CD14-positive monocyte (primary cell): ENCODE measurements around the gene DHODH. TPM values are rescaled to one million over a fixed set of nuclear protein-coding genes. Genes with fewer than 3 reads are reported as not detected.

ENCODE experiments used
- DNase-seq, 3 donors: peaks; one replicate each; pipeline ENCODE4 v3.0.0-alpha.2; 2011 to 2022
- H2AFZ ChIP-seq: 2 replicates; pipeline ENCODE4 v1.6.0; 2012; ENCODE audit warnings: mild to moderate bottlenecking, low read depth, low read length, inconsistent platforms; ENCODE audit not compliant: insufficient read depth, poor library complexity, severe bottlenecking
- H3K27ac ChIP-seq, 2 donors: 1 replicate in 1 of 2; 2 replicates in 1 of 2; pipeline ENCODE4 v1.5.1; 2012 to 2013; ENCODE audit warnings: low read length in 2 of 2, control low read depth in 1 of 2, inconsistent platforms in 1 of 2, low read depth in 1 of 2, mild to moderate bottlenecking in 1 of 2
- H3K27me3 ChIP-seq, 2 donors: one replicate each; pipeline versions ENCODE4 v1.6.0 to v1.6.1; 2011 to 2013; ENCODE audit warnings: low read length in 2 of 2; ENCODE audit not compliant: control insufficient read depth in 2 of 2, insufficient read depth in 2 of 2
- H3K36me3 ChIP-seq, 2 donors: replicated peaks in 1 of 2; 1 replicate in 1 of 2; 2 replicates in 1 of 2; pipeline versions ENCODE4 v1.5.1 to v1.6.1; 2012 to 2013; ENCODE audit warnings: low read length in 2 of 2, control low read depth in 1 of 2, inconsistent platforms in 1 of 2, mild to moderate bottlenecking in 1 of 2; ENCODE audit not compliant: insufficient read depth in 2 of 2, control insufficient read depth in 1 of 2
- H3K4me1 ChIP-seq, 2 donors: 1 replicate in 1 of 2; 2 replicates in 1 of 2; pipeline versions ENCODE4 v1.5.1 to v1.6.1; 2012 to 2013; ENCODE audit warnings: low read length in 2 of 2, control low read depth in 1 of 2, inconsistent platforms in 1 of 2, mild to moderate bottlenecking in 1 of 2, moderate library complexity in 1 of 2; ENCODE audit not compliant: insufficient read depth in 2 of 2, control insufficient read depth in 1 of 2
- H3K4me2 ChIP-seq: replicated peaks from 2 replicates; pipeline ENCODE3; 2012; ENCODE audit warnings: low read length, moderate library complexity, mild to moderate bottlenecking; ENCODE audit not compliant: poor library complexity, severe bottlenecking; ENCODE audit errors: extremely low read depth
- H3K4me3 ChIP-seq, 3 experiments: fragments of 200-600 bp in 1 of 3; sonication (generic) in 1 of 3; replicated peaks in 1 of 3; 1 replicate in 2 of 3; 2 replicates in 1 of 3; pipeline ENCODE4 v1.5.1; 2011 to 2013; ENCODE audit warnings: low read length in 3 of 3, mild to moderate bottlenecking in 3 of 3, control low read depth in 2 of 3, low read depth in 2 of 3, inconsistent platforms in 1 of 3, moderate library complexity in 1 of 3
- H3K79me2 ChIP-seq: 2 replicates; pipeline ENCODE4 v1.6.0; 2012; ENCODE audit warnings: mild to moderate bottlenecking, control low read depth, inconsistent platforms, low read length, moderate library complexity; ENCODE audit not compliant: insufficient read depth
- H3K9ac ChIP-seq: 2 replicates; pipeline ENCODE4 v1.6.0; 2017; ENCODE audit warnings: low read length, mild to moderate bottlenecking; ENCODE audit not compliant: insufficient read depth, poor library complexity, severe bottlenecking
- H3K9me3 ChIP-seq, 2 donors: replicated peaks in 1 of 2; 1 replicate in 1 of 2; 2 replicates in 1 of 2; pipeline versions ENCODE4 v1.5.1 to v1.6.1; 2012 to 2013; ENCODE audit warnings: low read length in 2 of 2, control low read depth in 1 of 2; ENCODE audit not compliant: control insufficient read depth in 1 of 2, insufficient read depth in 1 of 2
- H4K20me1 ChIP-seq: 2 replicates; pipeline ENCODE4 v1.6.0; 2012; ENCODE audit warnings: mild to moderate bottlenecking, low read length, control low read depth, moderate library complexity; ENCODE audit not compliant: insufficient read depth
- H3K27ac Mint-ChIP-seq, 7 donors: one replicate each; pipeline ENCODE4 v1.8.0; 2020; ENCODE audit warnings: mild to moderate bottlenecking in 7 of 7, mixed read lengths in 7 of 7, moderate library complexity in 6 of 7, inconsistent platforms in 2 of 7
- H3K27me3 Mint-ChIP-seq, 3 donors: one replicate each; pipeline ENCODE4 v1.8.0; 2021 to 2022; ENCODE audit warnings: low read depth in 3 of 3, mild to moderate bottlenecking in 3 of 3, mixed read lengths in 3 of 3, moderate library complexity in 3 of 3, inconsistent platforms in 1 of 3
- H3K36me3 Mint-ChIP-seq, 2 donors: one replicate each; pipeline ENCODE4 v1.8.0; 2020; ENCODE audit warnings: mixed read lengths in 2 of 2, inconsistent platforms in 1 of 2, mild to moderate bottlenecking in 1 of 2
- H3K4me1 Mint-ChIP-seq: one replicate; pipeline ENCODE4 v1.8.0; 2020; ENCODE audit warnings: mild to moderate bottlenecking, mixed read lengths
- H3K4me3 Mint-ChIP-seq, 2 donors: one replicate each; pipeline ENCODE4 v1.8.0; 2020; ENCODE audit warnings: mild to moderate bottlenecking in 2 of 2, mixed read lengths in 2 of 2, moderate library complexity in 1 of 2
- H3K9me3 Mint-ChIP-seq, 7 donors: one replicate each; pipeline ENCODE4 v1.8.0; 2020 to 2022; ENCODE audit warnings: mixed read lengths in 7 of 7, mild to moderate bottlenecking in 6 of 7, moderate library complexity in 6 of 7, inconsistent platforms in 2 of 7
- WGBS: methylation state at CpG from one replicate; pipeline ENCODE4 v1.1.5; 2013; ENCODE audit warnings: missing lambda C conversion rate; ENCODE audit not compliant: insufficient coverage; 5-methylcytosine and 5-hydroxymethylcytosine counted together
- intact Hi-C, 2 donors: fragments of 100-400 bp; cut with micrococcal nuclease; formaldehyde crosslinking; loops; one replicate each; pipeline versions ENCODE4 v1.15.0 to v1.15.1; 2023
- polyA plus RNA-seq, 3 donors: library from polyadenylated mRNA; depleted of rRNA in 1 of 3; unstranded in 2 of 3; stranded (reverse) in 1 of 3; fragments of 300-500 nt in 2 of 3; fragments of >200 nt in 1 of 3; fragmentation: Illumina TruSeq in 2 of 3; gene quantifications; 1 replicate in 2 of 3; 2 replicates in 1 of 3; pipeline ENCODE4 v1.2.3, GENCODE V29; 2012 to 2021
- TF ChIP-seq, protein P1 (sequence below): fragments of 200-600 bp; IDR thresholded peaks from one replicate; pipeline ENCODE4 v1.8.0; 2022; ENCODE audit warnings: antibody characterized with exemption, mild to moderate bottlenecking

The DHODH gene
- polyA plus RNA-seq, 3 donors, result 2.2 to 3.8 (median 2.4) TPM

DNA sequence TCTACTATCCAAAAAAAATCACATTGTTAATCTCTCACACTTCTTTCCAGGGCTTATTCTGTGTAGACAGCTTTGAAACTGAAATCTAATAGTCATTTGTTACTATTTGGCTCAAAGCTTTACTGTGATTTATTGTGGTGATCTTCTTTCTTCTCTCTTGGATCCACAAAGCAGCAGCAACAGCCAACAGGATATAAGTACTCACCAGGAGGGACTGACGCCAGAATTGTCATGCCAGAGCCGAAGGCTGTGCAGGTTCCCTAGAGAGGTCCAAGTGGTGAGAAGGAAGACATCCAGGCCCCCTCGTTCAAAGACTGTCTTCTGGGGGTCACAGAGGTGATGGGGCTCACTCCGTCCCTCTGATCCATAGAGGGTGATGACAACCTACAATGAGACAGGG, 41.6 kb upstream of the DHODH start:
- TF ChIP-seq, protein P1, sequence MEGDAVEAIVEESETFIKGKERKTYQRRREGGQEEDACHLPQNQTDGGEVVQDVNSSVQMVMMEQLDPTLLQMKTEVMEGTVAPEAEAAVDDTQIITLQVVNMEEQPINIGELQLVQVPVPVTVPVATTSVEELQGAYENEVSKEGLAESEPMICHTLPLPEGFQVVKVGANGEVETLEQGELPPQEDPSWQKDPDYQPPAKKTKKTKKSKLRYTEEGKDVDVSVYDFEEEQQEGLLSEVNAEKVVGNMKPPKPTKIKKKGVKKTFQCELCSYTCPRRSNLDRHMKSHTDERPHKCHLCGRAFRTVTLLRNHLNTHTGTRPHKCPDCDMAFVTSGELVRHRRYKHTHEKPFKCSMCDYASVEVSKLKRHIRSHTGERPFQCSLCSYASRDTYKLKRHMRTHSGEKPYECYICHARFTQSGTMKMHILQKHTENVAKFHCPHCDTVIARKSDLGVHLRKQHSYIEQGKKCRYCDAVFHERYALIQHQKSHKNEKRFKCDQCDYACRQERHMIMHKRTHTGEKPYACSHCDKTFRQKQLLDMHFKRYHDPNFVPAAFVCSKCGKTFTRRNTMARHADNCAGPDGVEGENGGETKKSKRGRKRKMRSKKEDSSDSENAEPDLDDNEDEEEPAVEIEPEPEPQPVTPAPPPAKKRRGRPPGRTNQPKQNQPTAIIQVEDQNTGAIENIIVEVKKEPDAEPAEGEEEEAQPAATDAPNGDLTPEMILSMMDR, result no peak
- no peaks in the 10 kb centered on the region for H3K9me3 ChIP-seq
- no peaks in the 10 kb centered on the region for H4K20me1 ChIP-seq
- no peaks in the 10 kb centered on the region for H3K36me3 ChIP-seq
- intact Hi-C loops, result no loop called here
- no peak overlapping the region for H3K9ac ChIP-seq
- H3K27ac Mint-ChIP-seq, result no peak overlapping the region
- H3K4me1 Mint-ChIP-seq, result no peaks in the 10 kb centered on the region
- no peaks in the 10 kb centered on the region for H3K36me3 Mint-ChIP-seq
- no peaks in the 10 kb centered on the region for H3K4me1 ChIP-seq
- no peaks in the 10 kb centered on the region for H3K79me2 ChIP-seq
- no CpG with 5 or more reads among the region's 4 CpGs for WGBS
- no peak overlapping the region for H3K27ac ChIP-seq
- H3K27me3 ChIP-seq, result no peaks in the 10 kb centered on the region
- H3K27me3 Mint-ChIP-seq, result peaks cover 0 to 3% (median 0%) of the 10 kb centered on the region in 3 donors
- no peak overlapping the region for H3K4me3 Mint-ChIP-seq
- no peak for DNase-seq
- no peak overlapping the region for H3K4me2 ChIP-seq
- H2AFZ ChIP-seq, result no peak overlapping the region
- no peak overlapping the region for H3K4me3 ChIP-seq
- peaks cover 0 to 4% (median 0%) of the 10 kb centered on the region in 7 donors for H3K9me3 Mint-ChIP-seq

DNA sequence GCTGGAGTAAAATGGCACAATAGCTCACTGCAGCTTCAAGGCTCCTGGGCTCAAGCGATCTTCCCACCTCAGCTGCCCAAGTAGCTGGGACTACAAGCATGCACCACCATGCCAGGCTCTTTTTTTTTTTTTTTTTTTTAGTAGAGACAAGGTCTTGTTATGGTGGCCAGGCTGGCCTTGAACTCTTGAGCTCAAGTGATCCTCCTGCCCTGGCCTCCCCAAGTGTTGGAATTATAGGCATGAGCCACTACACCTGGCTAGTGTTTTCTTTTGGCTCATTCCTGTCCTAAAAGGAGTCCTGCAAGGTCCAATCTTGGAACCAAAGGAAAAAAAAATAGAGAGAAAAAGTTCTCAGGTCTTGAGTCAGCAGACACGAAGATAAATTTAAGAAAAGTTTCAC, 39.2 kb upstream of the DHODH start:
- no peak for DNase-seq
- H3K36me3 ChIP-seq, result no peaks in the 10 kb centered on the region
- H3K36me3 Mint-ChIP-seq, result no peaks in the 10 kb centered on the region
- H3K4me1 Mint-ChIP-seq, result no peaks in the 10 kb centered on the region
- no peak overlapping the region for H3K4me3 Mint-ChIP-seq
- intact Hi-C loops, result no loop called here
- peaks cover 0 to 2% (median 0%) of the 10 kb centered on the region in 3 donors for H3K27me3 Mint-ChIP-seq
- no peaks in the 10 kb centered on the region for H3K9me3 ChIP-seq
- no peaks in the 10 kb centered on the region for H3K4me1 ChIP-seq
- no peak overlapping the region for H3K4me3 ChIP-seq
- TF ChIP-seq, protein P1, result no peak
- H3K4me2 ChIP-seq, result no peak overlapping the region
- H3K9me3 Mint-ChIP-seq, result peaks cover 0 to 4% (median 0%) of the 10 kb centered on the region in 7 donors
- H3K27ac ChIP-seq, result no peak overlapping the region
- no peaks in the 10 kb centered on the region for H3K79me2 ChIP-seq
- WGBS, result 100% methylated on average over 1 of the region's 2 CpGs
- no peaks in the 10 kb centered on the region for H3K27me3 ChIP-seq
- H4K20me1 ChIP-seq, result no peaks in the 10 kb centered on the region
- no peak overlapping the region for H3K27ac Mint-ChIP-seq
- no peak overlapping the region for H2AFZ ChIP-seq
- no peak overlapping the region for H3K9ac ChIP-seq
